SU-DHL-6 (cell line): ENCODE results near the gene MRPL2.

Source experiments
- H2AFZ ChIP-seq: fragments of 200-600 bp; sonication (generic); 2 replicates; pipeline ENCODE4 v1.6.1; 2014; ENCODE audit warnings: low read depth, mild to moderate bottlenecking, moderate library complexity, mixed read lengths, antibody characterized with exemption, low read length; ENCODE audit not compliant: severe bottlenecking
- H3F3A ChIP-seq: fragments of 200-600 bp; shearing (Covaris generic); 2 replicates; pipeline ENCODE4 v1.6.0; 2016; ENCODE audit warnings: antibody characterized with exemption, mild to moderate bottlenecking; ENCODE audit not compliant: insufficient read depth
- H3K27ac ChIP-seq: fragments of 200-600 bp; sonication (generic); 2 replicates; pipeline ENCODE4 v1.5.1; 2016; ENCODE audit warnings: low read depth, mild to moderate bottlenecking, low read length, moderate library complexity, mixed read lengths
- H3K27me3 ChIP-seq: fragments of 200-600 bp; sonication (generic), shearing (Covaris generic); 2 replicates; pipeline ENCODE4 v1.6.0; 2014; ENCODE audit warnings: mild to moderate bottlenecking, low read length
- H3K36me3 ChIP-seq: fragments of 200-600 bp; sonication (generic); 2 replicates; pipeline ENCODE4 v1.6.1; 2014; ENCODE audit warnings: mild to moderate bottlenecking, low read length, mixed read lengths
- H3K4me2 ChIP-seq: fragments of 300-600, 200-600 bp; shearing (Covaris generic), sonication (generic); 2 replicates; pipeline ENCODE4 v1.6.0; 2014; ENCODE audit warnings: low read length, low read depth, mild to moderate bottlenecking; ENCODE audit not compliant: poor library complexity, severe bottlenecking
- H3K4me3 ChIP-seq: fragments of 200-600 bp; sonication (generic); 2 replicates; pipeline ENCODE4 v1.5.1; 2014; ENCODE audit warnings: antibody characterized with exemption, low read length, mild to moderate bottlenecking, mixed read lengths; ENCODE audit not compliant: insufficient read depth, poor library complexity, severe bottlenecking
- H3K79me2 ChIP-seq: fragments of 200-600 bp; sonication (generic); 2 replicates; pipeline ENCODE4 v1.6.1; 2014; ENCODE audit warnings: mild to moderate bottlenecking, low read length, moderate library complexity; ENCODE audit not compliant: insufficient read depth
- H3K9ac ChIP-seq: fragments of 200-600 bp; sonication (generic); 2 replicates; pipeline ENCODE4 v1.7.0; 2014; ENCODE audit warnings: mild to moderate bottlenecking, low read length
- H3K9me2 ChIP-seq: fragments of 200-600 bp; sonication (generic); replicated peaks from 2 replicates; pipeline ENCODE4 v1.6.1; 2014; ENCODE audit warnings: low read length; ENCODE audit not compliant: insufficient read depth
- H3K9me3 ChIP-seq: fragments of 200-600 bp; sonication (generic); 2 replicates; pipeline ENCODE4 v1.6.1; 2014; ENCODE audit warnings: low read length, mixed read lengths; ENCODE audit not compliant: insufficient read depth
- H4K20me1 ChIP-seq: fragments of 200-600 bp; sonication (generic); 2 replicates; pipeline ENCODE4 v1.6.1; 2014; ENCODE audit warnings: low read depth, mild to moderate bottlenecking, antibody characterized with exemption, low read length, moderate library complexity, mixed read lengths
- EZH2phosphoT487 ChIP-seq: fragments of 200-600 bp; sonication (generic), shearing (Covaris generic); conservative IDR thresholded peaks from 2 replicates; pipeline ENCODE4 v1.6.1; 2018; ENCODE audit warnings: mild to moderate bottlenecking, antibody characterized with exemption, low read length, moderate library complexity, mixed read lengths
- TF ChIP-seq, protein P1 (sequence below): fragments of 200-600 bp; sonication (generic); IDR thresholded peaks from one replicate; pipeline ENCODE4 v1.5.1; 2017; ENCODE audit warnings: antibody characterized with exemption, mild to moderate bottlenecking, low read length, moderate library complexity; ENCODE audit not compliant: insufficient read depth, poor library complexity, severe bottlenecking

Gene MRPL2

DNA sequence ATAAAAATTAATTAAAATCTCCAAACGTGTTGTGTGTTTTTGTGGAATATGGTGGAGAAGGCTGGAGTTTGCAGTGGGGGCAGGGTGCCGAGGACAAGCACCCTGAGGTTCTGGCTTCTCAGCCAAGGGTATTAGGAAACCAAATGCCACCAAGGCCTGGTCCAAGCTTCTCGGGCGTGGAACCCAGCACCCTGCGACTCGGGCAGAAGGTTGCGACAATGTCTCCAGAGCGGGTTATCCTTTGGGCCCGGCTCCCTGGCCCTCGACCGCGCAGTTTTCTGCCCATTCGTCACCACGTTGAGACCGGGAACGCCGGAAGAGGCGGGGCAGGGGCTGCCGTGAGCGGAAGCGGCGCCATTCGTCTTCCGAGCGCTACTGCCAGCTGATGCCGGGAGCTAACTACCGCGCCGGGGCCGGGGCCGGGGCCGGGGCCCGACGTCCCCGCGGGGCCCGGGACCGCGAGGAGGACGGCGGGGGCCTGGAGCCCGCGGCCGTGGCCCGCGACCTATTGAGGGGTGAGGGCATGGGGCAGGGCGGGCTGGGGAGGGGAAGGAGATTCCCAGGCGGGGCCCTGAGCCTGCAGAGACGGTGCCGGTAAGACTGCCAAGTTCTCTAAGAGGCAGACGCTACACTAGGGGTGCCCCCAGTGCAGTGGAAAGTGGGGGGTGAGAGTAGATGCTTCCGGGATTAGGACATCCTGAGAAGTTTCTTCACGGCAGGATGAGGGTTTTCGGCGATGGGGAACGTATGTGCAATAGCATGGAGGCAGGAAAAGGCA, 37.8 kb downstream of the MRPL2 start, which contains the start of gene RRP36:
TSS of gene RRP36 (plus strand) at position 354 of the 778 bp plus-strand sequence. CDS start at position 386, 32 bp downstream.
- H3K4me2 ChIP-seq, result peak within 1 kb of the TSS; percentile 66
- peak within 1 kb of the TSS; percentile 91 for H3K9ac ChIP-seq
- H2AFZ ChIP-seq, result peak within 1 kb of the TSS; percentile 71
- peaks cover 24% of the 10 kb centered on the region for H3F3A ChIP-seq
- peak within 1 kb of the TSS; percentile 93 for H3K4me3 ChIP-seq
- H4K20me1 ChIP-seq, result no peaks in the 10 kb centered on the region
- H3K27ac ChIP-seq, result peak within 1 kb of the TSS; percentile 85
- no peak for TF ChIP-seq EZH2phosphoT487
- TF ChIP-seq, protein P1, sequence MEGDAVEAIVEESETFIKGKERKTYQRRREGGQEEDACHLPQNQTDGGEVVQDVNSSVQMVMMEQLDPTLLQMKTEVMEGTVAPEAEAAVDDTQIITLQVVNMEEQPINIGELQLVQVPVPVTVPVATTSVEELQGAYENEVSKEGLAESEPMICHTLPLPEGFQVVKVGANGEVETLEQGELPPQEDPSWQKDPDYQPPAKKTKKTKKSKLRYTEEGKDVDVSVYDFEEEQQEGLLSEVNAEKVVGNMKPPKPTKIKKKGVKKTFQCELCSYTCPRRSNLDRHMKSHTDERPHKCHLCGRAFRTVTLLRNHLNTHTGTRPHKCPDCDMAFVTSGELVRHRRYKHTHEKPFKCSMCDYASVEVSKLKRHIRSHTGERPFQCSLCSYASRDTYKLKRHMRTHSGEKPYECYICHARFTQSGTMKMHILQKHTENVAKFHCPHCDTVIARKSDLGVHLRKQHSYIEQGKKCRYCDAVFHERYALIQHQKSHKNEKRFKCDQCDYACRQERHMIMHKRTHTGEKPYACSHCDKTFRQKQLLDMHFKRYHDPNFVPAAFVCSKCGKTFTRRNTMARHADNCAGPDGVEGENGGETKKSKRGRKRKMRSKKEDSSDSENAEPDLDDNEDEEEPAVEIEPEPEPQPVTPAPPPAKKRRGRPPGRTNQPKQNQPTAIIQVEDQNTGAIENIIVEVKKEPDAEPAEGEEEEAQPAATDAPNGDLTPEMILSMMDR, result no peak
- no peaks in the 10 kb centered on the region for H3K27me3 ChIP-seq
- H3K36me3 ChIP-seq, result peaks cover 14% of the 10 kb centered on the region
- H3K9me2 ChIP-seq, result no peaks in the 10 kb centered on the region
- peaks cover 41% of the 10 kb centered on the region for H3K79me2 ChIP-seq
- H3K9me3 ChIP-seq, result no peaks in the 10 kb centered on the region

DNA sequence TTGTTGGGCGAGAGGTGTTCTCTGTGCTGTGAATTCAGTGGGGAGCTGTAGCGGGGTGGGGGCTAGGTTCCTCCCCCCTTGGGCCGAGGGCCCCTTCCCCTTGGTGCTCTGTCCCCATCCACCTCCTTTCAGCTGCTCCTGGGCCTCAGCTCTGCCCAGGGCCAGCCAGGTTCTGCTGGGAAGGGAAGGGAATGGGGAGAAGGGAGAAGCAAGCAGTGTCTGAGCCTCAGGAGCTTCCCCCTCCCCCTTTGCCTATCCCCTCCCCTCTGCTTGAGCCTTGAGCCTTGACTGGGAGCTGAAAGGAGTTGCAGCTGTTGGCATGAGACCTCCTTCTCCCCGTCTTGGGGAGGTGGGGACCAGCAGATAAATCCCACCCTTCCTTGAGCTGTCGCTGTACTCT, 38.4 kb downstream of the MRPL2 start:
- H3K79me2 ChIP-seq, result peaks cover 47% of the 10 kb centered on the region
- no peaks in the 10 kb centered on the region for H4K20me1 ChIP-seq
- no peaks in the 10 kb centered on the region for H3K27me3 ChIP-seq
- peak overlapping the region; percentile 66 for H3K4me2 ChIP-seq
- no peaks in the 10 kb centered on the region for H3K9me2 ChIP-seq
- no peaks in the 10 kb centered on the region for H3K9me3 ChIP-seq
- peak overlapping the region; percentile 91 for H3K9ac ChIP-seq
- H3K4me3 ChIP-seq, result peak overlapping the region; percentile 93
- peak overlapping the region; percentile 85 for H3K27ac ChIP-seq
- peaks cover 10% of the 10 kb centered on the region for H3K36me3 ChIP-seq
- H3F3A ChIP-seq, result peaks cover 20% of the 10 kb centered on the region
- TF ChIP-seq, protein P1, result no peak
- TF ChIP-seq EZH2phosphoT487, result no peak
- peak overlapping the region; percentile 71 for H2AFZ ChIP-seq

DNA sequence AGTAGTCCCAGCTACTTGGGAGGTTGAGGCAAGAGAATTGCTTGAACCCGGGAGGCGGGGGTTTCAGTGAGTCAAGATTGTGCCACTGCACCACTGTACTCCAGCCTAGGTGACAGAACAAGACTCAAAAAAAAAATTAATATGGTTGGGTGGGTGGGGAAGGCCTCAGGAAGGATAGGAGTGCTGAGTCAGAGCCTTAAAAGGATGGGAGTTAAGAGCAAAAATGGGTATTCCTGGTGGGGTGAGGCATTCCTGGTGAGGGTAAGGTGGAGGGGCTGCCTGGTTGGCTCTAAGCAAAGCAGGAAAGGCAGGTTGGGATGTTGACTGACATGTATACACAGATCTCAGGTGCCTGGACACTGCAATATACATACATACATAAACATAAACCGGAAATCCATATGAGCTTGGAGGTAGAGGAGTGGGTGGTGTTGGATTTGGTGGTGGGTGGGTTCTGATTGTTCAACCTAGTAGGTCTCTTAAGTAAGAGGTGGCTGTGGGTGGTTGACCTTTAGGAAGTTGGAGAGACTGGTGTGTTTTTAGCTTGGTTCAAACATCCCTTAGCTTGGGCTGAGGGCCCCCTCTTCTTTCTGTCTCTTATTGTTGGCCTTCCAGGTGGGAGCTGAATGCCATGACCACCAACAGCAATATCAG, 39.1 kb downstream of the MRPL2 start:
- no peak for TF ChIP-seq EZH2phosphoT487
- TF ChIP-seq, protein P1, result no peak
- no peak overlapping the region for H3K4me2 ChIP-seq
- H3K79me2 ChIP-seq, result peaks cover 53% of the 10 kb centered on the region
- no peaks in the 10 kb centered on the region for H3K9me2 ChIP-seq
- no peaks in the 10 kb centered on the region for H4K20me1 ChIP-seq
- H3K27me3 ChIP-seq, result no peaks in the 10 kb centered on the region
- no peak overlapping the region for H3K27ac ChIP-seq
- peaks cover 19% of the 10 kb centered on the region for H3F3A ChIP-seq
- no peak overlapping the region for H2AFZ ChIP-seq
- peaks cover 8% of the 10 kb centered on the region; the same call in 1 of the 2 replicates for H3K36me3 ChIP-seq
- H3K9ac ChIP-seq, result 0 out of 2 replicates have a peak overlapping the region, but pooled peaks have one; percentile 91
- H3K4me3 ChIP-seq, result no peak overlapping the region
- H3K9me3 ChIP-seq, result no peaks in the 10 kb centered on the region
